SK-N-SH (cell line): ENCODE measurements around the gene NFKB2. TPM values are rescaled to one million over a fixed set of nuclear protein-coding genes. Genes with fewer than 3 reads are reported as not detected.

Source experiments
- CTCF ChIA-PET: fragments of 300-600, 350-600 bp; formaldehyde crosslinking; extraction: SDS; loops from one replicate; lab custom pipeline; 2021; lab: Yijun Ruan, JAX
- POLR2A ChIA-PET: fragments of 350-600 bp; sonication (Branson Sonifier 250); formaldehyde crosslinking; extraction: SDS; loops from one replicate; lab custom pipeline; 2020; ENCODE audit warnings: antibody characterized with exemption, inconsistent platforms; lab: Yijun Ruan, JAX
- DNase-seq: peaks from one replicate; pipeline ENCODE4 v3.0.0; 2012
- H2AFZ ChIP-seq: fragments of 200-600 bp; sonication (generic); 2 replicates; pipeline ENCODE4 v1.8.1; 2016; ENCODE audit warnings: antibody characterized with exemption, mild to moderate bottlenecking, low read depth
- H3F3A ChIP-seq: fragments of 200-600 bp; sonication (generic); replicated peaks from 2 replicates; pipeline ENCODE3; 2016; ENCODE audit warnings: antibody characterized with exemption, mild to moderate bottlenecking; ENCODE audit not compliant: insufficient read depth
- H3K27ac ChIP-seq, 2 experiments: fragments of 200-500 bp in 1 of 2; fragments of 200-600 bp in 1 of 2; sonication (Bioruptor generic) in 1 of 2; sonication (generic), shearing (Covaris generic) in 1 of 2; 2 replicates each; pipeline versions ENCODE4 v1.5.1 to v1.6.1; 2014 to 2016; ENCODE audit warnings: low read depth in 2 of 2, inconsistent platforms in 1 of 2, low read length in 1 of 2, mild to moderate bottlenecking in 1 of 2, mixed read lengths in 1 of 2
- H3K27me3 ChIP-seq: fragments of 200-600 bp; sonication (generic), shearing (Covaris generic); 2 replicates; pipeline ENCODE4 v1.6.1; 2016; ENCODE audit warnings: mixed run types; ENCODE audit not compliant: insufficient read depth
- H3K36me3 ChIP-seq, 2 experiments: fragments of 200-500 bp in 1 of 2; fragments of 200-600 bp in 1 of 2; sonication (Bioruptor generic) in 1 of 2; sonication (generic) in 1 of 2; replicated peaks in 1 of 2; 2 replicates each; pipeline versions ENCODE3 to v1.5.1; 2014 to 2016; ENCODE audit warnings: low read length in 1 of 2, mild to moderate bottlenecking in 1 of 2; ENCODE audit not compliant: insufficient read depth in 2 of 2, control insufficient read depth in 1 of 2
- H3K4me1 ChIP-seq, 2 experiments: fragments of 200-500 bp in 1 of 2; fragments of 200-600 bp in 1 of 2; sonication (Bioruptor generic) in 1 of 2; sonication (generic), shearing (Covaris generic) in 1 of 2; 2 replicates each; pipeline versions ENCODE4 v1.5.1 to v1.6.1; 2014 to 2016; ENCODE audit warnings: low read depth in 1 of 2, low read length in 1 of 2, mixed run types in 1 of 2; ENCODE audit not compliant: insufficient read depth in 2 of 2, control insufficient read depth in 1 of 2
- H3K4me2 ChIP-seq: fragments of 200-600 bp; sonication (generic), shearing (Covaris generic); 2 replicates; pipeline ENCODE4 v1.6.1; 2017; ENCODE audit warnings: mixed run types
- H3K4me3 ChIP-seq, 2 experiments: fragments of 200-500 bp in 1 of 2; fragments of 200-600 bp in 1 of 2; sonication (Bioruptor generic) in 1 of 2; sonication (generic), shearing (Covaris generic) in 1 of 2; 2 replicates each; pipeline versions ENCODE4 v1.5.1 to v1.8.1; 2014 to 2016; ENCODE audit warnings: low read depth in 2 of 2, inconsistent platforms in 1 of 2, low read length in 1 of 2, mild to moderate bottlenecking in 1 of 2, mixed read lengths in 1 of 2, moderate library complexity in 1 of 2
- H3K79me2 ChIP-seq: fragments of 200-600 bp; sonication (generic); 2 replicates; pipeline ENCODE4 v1.8.1; 2017; ENCODE audit warnings: mild to moderate bottlenecking; ENCODE audit not compliant: insufficient read depth
- H3K9ac ChIP-seq: fragments of 200-600 bp; sonication (generic); 2 replicates; pipeline ENCODE4 v1.6.1; 2017; ENCODE audit warnings: mixed run types
- H3K9me2 ChIP-seq: fragments of 200-600 bp; sonication (generic); 2 replicates; pipeline ENCODE4 v1.6.1; 2017; ENCODE audit warnings: mixed run types
- H3K9me3 ChIP-seq: fragments of 200-600 bp; sonication (generic); 2 replicates; pipeline ENCODE4 v1.6.1; 2017; ENCODE audit warnings: mixed run types, mild to moderate bottlenecking, moderate library complexity
- H4K20me1 ChIP-seq: fragments of 200-600 bp; sonication (generic); 2 replicates; pipeline ENCODE4 v1.6.1; 2017; ENCODE audit warnings: mild to moderate bottlenecking, mixed run types; ENCODE audit not compliant: insufficient read depth
- CHD2 ChIP-seq: fragments of 150-350 bp; IDR thresholded peaks from 2 replicates; pipeline ENCODE4 v1.6.1; 2018; ENCODE audit warnings: low read length; ENCODE audit not compliant: partially characterized antibody
- EZH2phosphoT487 ChIP-seq: fragments of 200-600 bp; sonication (generic); IDR thresholded peaks from 2 replicates; pipeline ENCODE4 v1.6.1; 2017; ENCODE audit warnings: low read depth, mixed run types, mild to moderate bottlenecking, antibody characterized with exemption, moderate library complexity, borderline replicate concordance
- FOXJ3 ChIP-seq: sonication (generic); formaldehyde crosslinking; IDR thresholded peaks from 2 replicates; pipeline ENCODE4 v1.5.1; 2020; ENCODE audit warnings: mild to moderate bottlenecking, missing genetic modification reagents
- MXI1 ChIP-seq: IDR thresholded peaks from 2 replicates; pipeline ENCODE4 v1.6.1; 2012; ENCODE audit warnings: mild to moderate bottlenecking, low read depth, low read length, improper control_type of control experiment
- NRF1 ChIP-seq: IDR thresholded peaks from 2 replicates; pipeline ENCODE4 v1.6.1; 2012; ENCODE audit warnings: low read depth, mild to moderate bottlenecking, low read length
- POLR2AphosphoS5 ChIP-seq: IDR thresholded peaks from 2 replicates; pipeline ENCODE4 v1.6.1; 2012; ENCODE audit warnings: low read depth, low read length
- RAD21 ChIP-seq: IDR thresholded peaks from 2 replicates; pipeline ENCODE4 v1.6.1; 2012; ENCODE audit warnings: mild to moderate bottlenecking, low read length
- RCOR1 ChIP-seq: fragments of 150-350 bp; IDR thresholded peaks from 2 replicates; pipeline ENCODE4 v1.6.1; 2017; ENCODE audit warnings: antibody characterized with exemption, low read length
- SIN3A ChIP-seq: IDR thresholded peaks from 2 replicates; pipeline ENCODE4 v1.6.1; 2012; ENCODE audit warnings: low read depth, mild to moderate bottlenecking, low read length, moderate library complexity, borderline replicate concordance
- TCF12 ChIP-seq: IDR thresholded peaks from 2 replicates; pipeline ENCODE4 v1.4.0; 2012
- WGBS: methylation state at CpG from one replicate; pipeline ENCODE4 v1.1.6; 2017; ENCODE audit warnings: low lambda C conversion rate; 5-methylcytosine and 5-hydroxymethylcytosine counted together
- polyA plus RNA-seq, 3 experiments: library from polyadenylated mRNA; depleted of rRNA; stranded (reverse); fragments of >200 nt; gene quantifications; 2 replicates each; pipeline ENCODE4 v1.2.3, GENCODE V29; 2012
- TF ChIP-seq, protein P1 (sequence below): IDR thresholded peaks from 2 replicates; pipeline ENCODE4; 2012
- TF ChIP-seq, protein P2 (sequence below): fragments of 150-350 bp; IDR thresholded peaks from 2 replicates; pipeline ENCODE4 v1.6.1; 2017; ENCODE audit warnings: antibody characterized with exemption, low read length, low read depth, borderline replicate concordance
- TF ChIP-seq, protein P3 (sequence below): IDR thresholded peaks from 2 replicates; pipeline ENCODE4 v1.4.0; 2012; ENCODE audit warnings: low read depth, borderline replicate concordance
- TF ChIP-seq, protein P4 (sequence below): IDR thresholded peaks from 2 replicates; pipeline ENCODE4 v1.4.0; 2012; ENCODE audit warnings: low read depth, borderline replicate concordance
- TF ChIP-seq, protein P5 (sequence below): fragments of 200-600 bp; sonication (generic); IDR thresholded peaks from 2 replicates; pipeline ENCODE4 v1.6.1; 2017; ENCODE audit warnings: antibody characterized with exemption, mild to moderate bottlenecking, moderate library complexity

Gene NFKB2
- polyA plus RNA-seq, 1 of the 3 experiments (the other 2 are of a cell fraction): 26.6 TPM

DNA sequence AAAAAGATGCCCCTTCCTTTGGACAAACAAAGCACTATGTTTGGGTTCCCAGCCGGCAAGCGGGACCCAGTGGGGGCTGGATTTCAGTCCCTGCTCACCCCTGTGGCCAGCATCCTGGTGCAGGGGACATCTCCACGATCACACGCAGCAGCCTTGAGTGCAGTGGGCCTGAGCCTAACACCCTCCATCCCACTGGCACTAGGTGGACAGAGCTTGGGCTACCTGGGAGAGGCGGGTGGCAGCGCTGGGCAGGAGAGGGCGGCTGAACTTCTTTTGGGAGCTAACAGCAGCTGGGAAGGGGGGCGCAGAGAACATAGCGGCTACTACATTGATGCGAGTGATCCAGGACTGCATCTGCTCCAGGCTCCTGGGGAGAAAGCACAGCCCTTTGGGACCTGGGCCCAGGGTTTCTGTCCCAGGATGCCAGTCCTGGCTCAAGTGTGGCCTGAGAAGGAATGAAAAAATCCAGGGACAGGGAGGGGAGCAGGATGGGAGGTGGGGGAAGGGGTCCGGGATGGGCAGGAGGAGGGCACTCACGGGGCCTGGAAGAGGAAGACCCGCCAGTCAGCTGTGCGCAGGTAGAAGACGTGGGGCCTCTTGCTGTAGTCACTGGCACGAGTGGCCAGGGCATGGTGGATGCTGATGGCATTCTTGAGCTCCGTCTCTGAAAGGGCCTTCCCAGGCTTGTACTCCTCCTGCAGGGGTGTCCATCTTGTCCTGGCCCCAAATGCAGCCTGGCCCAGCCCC lies 9.0 kb downstream of the NFKB2 start:
- no peak overlapping the region for H3K4me3 ChIP-seq
- TF ChIP-seq SIN3A (no peak), TCF12 (no peak), EZH2phosphoT487 (no peak), RCOR1 (no peak), NRF1 (no peak), MXI1 (no peak)
- TF ChIP-seq, protein P1, sequence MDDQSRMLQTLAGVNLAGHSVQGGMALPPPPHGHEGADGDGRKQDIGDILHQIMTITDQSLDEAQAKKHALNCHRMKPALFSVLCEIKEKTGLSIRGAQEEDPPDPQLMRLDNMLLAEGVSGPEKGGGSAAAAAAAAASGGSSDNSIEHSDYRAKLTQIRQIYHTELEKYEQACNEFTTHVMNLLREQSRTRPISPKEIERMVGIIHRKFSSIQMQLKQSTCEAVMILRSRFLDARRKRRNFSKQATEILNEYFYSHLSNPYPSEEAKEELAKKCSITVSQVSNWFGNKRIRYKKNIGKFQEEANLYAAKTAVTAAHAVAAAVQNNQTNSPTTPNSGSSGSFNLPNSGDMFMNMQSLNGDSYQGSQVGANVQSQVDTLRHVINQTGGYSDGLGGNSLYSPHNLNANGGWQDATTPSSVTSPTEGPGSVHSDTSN: no peak
- TF ChIP-seq, protein P2, sequence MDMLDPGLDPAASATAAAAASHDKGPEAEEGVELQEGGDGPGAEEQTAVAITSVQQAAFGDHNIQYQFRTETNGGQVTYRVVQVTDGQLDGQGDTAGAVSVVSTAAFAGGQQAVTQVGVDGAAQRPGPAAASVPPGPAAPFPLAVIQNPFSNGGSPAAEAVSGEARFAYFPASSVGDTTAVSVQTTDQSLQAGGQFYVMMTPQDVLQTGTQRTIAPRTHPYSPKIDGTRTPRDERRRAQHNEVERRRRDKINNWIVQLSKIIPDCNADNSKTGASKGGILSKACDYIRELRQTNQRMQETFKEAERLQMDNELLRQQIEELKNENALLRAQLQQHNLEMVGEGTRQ: no peak
- TF ChIP-seq, all 33 proteins: peak for 0
- H4K20me1 ChIP-seq: no peaks in the 10 kb centered on the region
- no peaks in the 10 kb centered on the region for H3K36me3 ChIP-seq
- H3K79me2 ChIP-seq: no peaks in the 10 kb centered on the region
- H2AFZ ChIP-seq: no peak overlapping the region
- H3F3A ChIP-seq: no peaks in the 10 kb centered on the region
- no peak overlapping the region for H3K4me2 ChIP-seq
- no peaks in the 10 kb centered on the region for H3K9me2 ChIP-seq
- no peaks in the 10 kb centered on the region for H3K9me3 ChIP-seq
- ChIA-PET POLR2A (interaction anchor here (1.2 to 1.4 kb wide), 2 partner anchors 18 to 70 kb away, joined by 4 to 5 read pairs; no protein-coding TSS in a partner anchor), CTCF (interaction anchor here (0.7 to 16.5 kb wide), 16 partner anchors 11 to 231 kb away, joined by 3 to 359 read pairs (median 6); partner anchors contain the start of genes CUEDC2, FBXL15, NFKB2 and PSD)
- no peaks in the 10 kb centered on the region for H3K27me3 ChIP-seq
- DNase-seq: no peak
- H3K27ac ChIP-seq: no peak overlapping the region
- no peak overlapping the region for H3K9ac ChIP-seq
- WGBS: 89% methylated on average over 16 of the region's 17 CpGs
- H3K4me1 ChIP-seq: peaks cover 0 to 17% of the 10 kb centered on the region in 2 experiments; a peak in 1 of 4 replicates

DNA sequence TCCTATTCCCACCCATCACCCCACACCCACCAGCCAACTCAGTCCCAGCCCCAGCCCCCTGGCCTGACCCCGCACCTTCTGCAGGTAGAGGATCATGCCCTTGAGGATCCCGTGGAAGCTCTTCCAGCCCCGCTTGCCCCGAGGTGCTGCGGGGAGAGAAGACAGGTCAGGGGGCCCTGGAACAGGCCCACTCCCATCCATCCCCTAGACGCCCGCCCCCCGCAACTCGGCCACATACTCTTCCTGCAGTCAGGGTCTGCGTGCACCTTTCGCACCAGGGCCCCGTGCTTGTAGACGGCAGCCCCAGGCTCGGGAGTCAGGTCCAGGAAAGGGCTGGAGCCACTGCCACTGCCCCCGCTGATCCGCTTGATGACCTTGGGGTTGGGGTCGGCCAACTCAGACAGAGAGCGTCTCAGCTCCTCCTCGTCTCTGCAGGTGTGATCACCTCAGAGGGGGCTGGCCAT lies 9.6 kb downstream of the NFKB2 start:
- CTCF ChIA-PET: interaction anchor here (0.7 to 16.5 kb wide), 10 partner anchors 11 to 231 kb away, joined by 3 to 359 read pairs (median 10); partner anchors contain the start of genes FBXL15, NFKB2 and PSD
- Histone ChIP-seq H3K9me3 (no peaks in the 10 kb centered on the region), H3K4me2 (no peak overlapping the region), H4K20me1 (no peaks in the 10 kb centered on the region), H3K27ac (no peak overlapping the region), H3K79me2 (no peaks in the 10 kb centered on the region), H3K36me3 (no peaks in the 10 kb centered on the region), H3F3A (no peaks in the 10 kb centered on the region), H3K9ac (no peak overlapping the region), H2AFZ (no peak overlapping the region), H3K4me1 (peaks cover 0 to 17% of the 10 kb centered on the region in 2 experiments; a peak in 1 of 4 replicates), H3K4me3 (no peak overlapping the region), H3K27me3 (no peaks in the 10 kb centered on the region), H3K9me2 (no peaks in the 10 kb centered on the region)
- no peak for DNase-seq
- 88% methylated on average over 15 of the region's 19 CpGs for WGBS
- POLR2A ChIA-PET: no interaction called here
- TF ChIP-seq, protein P3, sequence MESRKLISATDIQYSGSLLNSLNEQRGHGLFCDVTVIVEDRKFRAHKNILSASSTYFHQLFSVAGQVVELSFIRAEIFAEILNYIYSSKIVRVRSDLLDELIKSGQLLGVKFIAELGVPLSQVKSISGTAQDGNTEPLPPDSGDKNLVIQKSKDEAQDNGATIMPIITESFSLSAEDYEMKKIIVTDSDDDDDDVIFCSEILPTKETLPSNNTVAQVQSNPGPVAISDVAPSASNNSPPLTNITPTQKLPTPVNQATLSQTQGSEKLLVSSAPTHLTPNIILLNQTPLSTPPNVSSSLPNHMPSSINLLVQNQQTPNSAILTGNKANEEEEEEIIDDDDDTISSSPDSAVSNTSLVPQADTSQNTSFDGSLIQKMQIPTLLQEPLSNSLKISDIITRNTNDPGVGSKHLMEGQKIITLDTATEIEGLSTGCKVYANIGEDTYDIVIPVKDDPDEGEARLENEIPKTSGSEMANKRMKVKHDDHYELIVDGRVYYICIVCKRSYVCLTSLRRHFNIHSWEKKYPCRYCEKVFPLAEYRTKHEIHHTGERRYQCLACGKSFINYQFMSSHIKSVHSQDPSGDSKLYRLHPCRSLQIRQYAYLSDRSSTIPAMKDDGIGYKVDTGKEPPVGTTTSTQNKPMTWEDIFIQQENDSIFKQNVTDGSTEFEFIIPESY: no peak
- TF ChIP-seq, protein P4, sequence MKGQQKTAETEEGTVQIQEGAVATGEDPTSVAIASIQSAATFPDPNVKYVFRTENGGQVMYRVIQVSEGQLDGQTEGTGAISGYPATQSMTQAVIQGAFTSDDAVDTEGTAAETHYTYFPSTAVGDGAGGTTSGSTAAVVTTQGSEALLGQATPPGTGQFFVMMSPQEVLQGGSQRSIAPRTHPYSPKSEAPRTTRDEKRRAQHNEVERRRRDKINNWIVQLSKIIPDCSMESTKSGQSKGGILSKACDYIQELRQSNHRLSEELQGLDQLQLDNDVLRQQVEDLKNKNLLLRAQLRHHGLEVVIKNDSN: no peak
- no peak for TF ChIP-seq SIN3A
- TF ChIP-seq CHD2: no peak
- TF ChIP-seq RAD21: no peak
- TF ChIP-seq, protein P5, sequence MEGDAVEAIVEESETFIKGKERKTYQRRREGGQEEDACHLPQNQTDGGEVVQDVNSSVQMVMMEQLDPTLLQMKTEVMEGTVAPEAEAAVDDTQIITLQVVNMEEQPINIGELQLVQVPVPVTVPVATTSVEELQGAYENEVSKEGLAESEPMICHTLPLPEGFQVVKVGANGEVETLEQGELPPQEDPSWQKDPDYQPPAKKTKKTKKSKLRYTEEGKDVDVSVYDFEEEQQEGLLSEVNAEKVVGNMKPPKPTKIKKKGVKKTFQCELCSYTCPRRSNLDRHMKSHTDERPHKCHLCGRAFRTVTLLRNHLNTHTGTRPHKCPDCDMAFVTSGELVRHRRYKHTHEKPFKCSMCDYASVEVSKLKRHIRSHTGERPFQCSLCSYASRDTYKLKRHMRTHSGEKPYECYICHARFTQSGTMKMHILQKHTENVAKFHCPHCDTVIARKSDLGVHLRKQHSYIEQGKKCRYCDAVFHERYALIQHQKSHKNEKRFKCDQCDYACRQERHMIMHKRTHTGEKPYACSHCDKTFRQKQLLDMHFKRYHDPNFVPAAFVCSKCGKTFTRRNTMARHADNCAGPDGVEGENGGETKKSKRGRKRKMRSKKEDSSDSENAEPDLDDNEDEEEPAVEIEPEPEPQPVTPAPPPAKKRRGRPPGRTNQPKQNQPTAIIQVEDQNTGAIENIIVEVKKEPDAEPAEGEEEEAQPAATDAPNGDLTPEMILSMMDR: no peak
- TF ChIP-seq RCOR1: no peak
- no peak for TF ChIP-seq FOXJ3 (CRISPR knock-in tag)
- no peak for TF ChIP-seq POLR2AphosphoS5
- TF ChIP-seq, protein P2: no peak
